ENCODE measurements around the gene ARHGAP19.

DNA sequence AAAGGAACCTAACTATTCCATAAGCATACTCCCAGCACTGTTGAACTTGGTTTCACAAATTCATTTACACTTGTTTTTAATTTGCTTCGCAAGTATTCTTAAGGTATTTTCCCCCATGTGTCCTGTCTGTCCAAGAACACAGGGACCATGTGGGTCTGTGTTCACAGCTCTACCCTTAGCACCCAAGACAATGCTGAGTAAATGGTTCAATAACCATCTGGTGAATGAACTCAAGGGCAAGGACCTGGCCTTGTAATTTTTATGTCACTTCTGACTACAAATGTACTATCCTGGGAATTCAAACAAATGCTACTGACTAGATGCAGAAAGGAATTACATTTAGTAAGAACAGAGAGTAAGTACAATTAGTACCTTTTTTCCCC is 63.7 kb downstream of the ARHGAP19 start:
- TF ChIP-seq, protein P1, sequence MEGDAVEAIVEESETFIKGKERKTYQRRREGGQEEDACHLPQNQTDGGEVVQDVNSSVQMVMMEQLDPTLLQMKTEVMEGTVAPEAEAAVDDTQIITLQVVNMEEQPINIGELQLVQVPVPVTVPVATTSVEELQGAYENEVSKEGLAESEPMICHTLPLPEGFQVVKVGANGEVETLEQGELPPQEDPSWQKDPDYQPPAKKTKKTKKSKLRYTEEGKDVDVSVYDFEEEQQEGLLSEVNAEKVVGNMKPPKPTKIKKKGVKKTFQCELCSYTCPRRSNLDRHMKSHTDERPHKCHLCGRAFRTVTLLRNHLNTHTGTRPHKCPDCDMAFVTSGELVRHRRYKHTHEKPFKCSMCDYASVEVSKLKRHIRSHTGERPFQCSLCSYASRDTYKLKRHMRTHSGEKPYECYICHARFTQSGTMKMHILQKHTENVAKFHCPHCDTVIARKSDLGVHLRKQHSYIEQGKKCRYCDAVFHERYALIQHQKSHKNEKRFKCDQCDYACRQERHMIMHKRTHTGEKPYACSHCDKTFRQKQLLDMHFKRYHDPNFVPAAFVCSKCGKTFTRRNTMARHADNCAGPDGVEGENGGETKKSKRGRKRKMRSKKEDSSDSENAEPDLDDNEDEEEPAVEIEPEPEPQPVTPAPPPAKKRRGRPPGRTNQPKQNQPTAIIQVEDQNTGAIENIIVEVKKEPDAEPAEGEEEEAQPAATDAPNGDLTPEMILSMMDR (IDR thresholded peaks at IDR 0.05) = no peak
- TF ChIP-seq, protein P2, sequence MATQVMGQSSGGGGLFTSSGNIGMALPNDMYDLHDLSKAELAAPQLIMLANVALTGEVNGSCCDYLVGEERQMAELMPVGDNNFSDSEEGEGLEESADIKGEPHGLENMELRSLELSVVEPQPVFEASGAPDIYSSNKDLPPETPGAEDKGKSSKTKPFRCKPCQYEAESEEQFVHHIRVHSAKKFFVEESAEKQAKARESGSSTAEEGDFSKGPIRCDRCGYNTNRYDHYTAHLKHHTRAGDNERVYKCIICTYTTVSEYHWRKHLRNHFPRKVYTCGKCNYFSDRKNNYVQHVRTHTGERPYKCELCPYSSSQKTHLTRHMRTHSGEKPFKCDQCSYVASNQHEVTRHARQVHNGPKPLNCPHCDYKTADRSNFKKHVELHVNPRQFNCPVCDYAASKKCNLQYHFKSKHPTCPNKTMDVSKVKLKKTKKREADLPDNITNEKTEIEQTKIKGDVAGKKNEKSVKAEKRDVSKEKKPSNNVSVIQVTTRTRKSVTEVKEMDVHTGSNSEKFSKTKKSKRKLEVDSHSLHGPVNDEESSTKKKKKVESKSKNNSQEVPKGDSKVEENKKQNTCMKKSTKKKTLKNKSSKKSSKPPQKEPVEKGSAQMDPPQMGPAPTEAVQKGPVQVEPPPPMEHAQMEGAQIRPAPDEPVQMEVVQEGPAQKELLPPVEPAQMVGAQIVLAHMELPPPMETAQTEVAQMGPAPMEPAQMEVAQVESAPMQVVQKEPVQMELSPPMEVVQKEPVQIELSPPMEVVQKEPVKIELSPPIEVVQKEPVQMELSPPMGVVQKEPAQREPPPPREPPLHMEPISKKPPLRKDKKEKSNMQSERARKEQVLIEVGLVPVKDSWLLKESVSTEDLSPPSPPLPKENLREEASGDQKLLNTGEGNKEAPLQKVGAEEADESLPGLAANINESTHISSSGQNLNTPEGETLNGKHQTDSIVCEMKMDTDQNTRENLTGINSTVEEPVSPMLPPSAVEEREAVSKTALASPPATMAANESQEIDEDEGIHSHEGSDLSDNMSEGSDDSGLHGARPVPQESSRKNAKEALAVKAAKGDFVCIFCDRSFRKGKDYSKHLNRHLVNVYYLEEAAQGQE (IDR thresholded peaks at IDR 0.05; ENCODE audit: insufficient read depth in 1 of 2, low read depth in 2 of 2, low read length in 1 of 2) = no peak
- TF ChIP-seq POLR2AphosphoS5 (IDR thresholded peaks at IDR 0.05; ENCODE audit: low read depth, low read length) = no peak
- no peak for TF ChIP-seq SIN3A (IDR thresholded peaks at IDR 0.05; ENCODE audit: borderline replicate concordance, insufficient read depth, low read depth, low read length)
- no peak for TF ChIP-seq TCF7L2 (IDR thresholded peaks at IDR 0.05; ENCODE audit: low read depth, low read length)

All from Panc1 (cell line).